Sigmoid colon (tissue), 7 donors: ENCODE measurements around the gene MIB2. TPM values are rescaled to one million over a fixed set of nuclear protein-coding genes. Genes with fewer than 3 reads are reported as not detected.
"Not testable (repeated sequence)": the region's sequence is repeated elsewhere in the genome, so short reads cannot be mapped to it uniquely, and the experiment has no call there.

Experiments
- DNase-seq: peaks from one replicate; pipeline ENCODE4 v3.0.0-alpha.2; 2019
- H3K27ac ChIP-seq, 4 donors: fragments of 200-600 bp; sonication (generic); one replicate each; pipeline ENCODE4 v1.5.1; 2016 to 2019; ENCODE audit warnings: mild to moderate bottlenecking in 1 of 4
- H3K27me3 ChIP-seq, 3 donors: fragments of 200-600 bp; sonication (generic); one replicate each; pipeline ENCODE4 v1.5.1; 2019; ENCODE audit warnings: mild to moderate bottlenecking in 1 of 3
- H3K36me3 ChIP-seq, 4 donors: fragments of 200-600 bp; sonication (generic); one replicate each; pipeline ENCODE4 v1.5.1; 2016 to 2019
- H3K4me1 ChIP-seq, 4 donors: fragments of 200-600 bp; sonication (generic); one replicate each; pipeline ENCODE4 v1.5.1; 2017 to 2019
- H3K4me3 ChIP-seq, 4 donors: fragments of 200-600 bp; sonication (generic); one replicate each; pipeline ENCODE4 v1.5.1; 2017 to 2019; ENCODE audit warnings: mild to moderate bottlenecking in 2 of 4, moderate library complexity in 1 of 4
- H3K9me3 ChIP-seq, 4 donors: fragments of 200-600 bp in 3 of 4; sonication (generic) in 3 of 4; one replicate each; pipeline versions ENCODE4 v1.5.1 to v1.6.1; 2013 to 2019
- EP300 ChIP-seq, 4 donors: sonication (generic); formaldehyde crosslinking; IDR thresholded peaks; one replicate each; pipeline ENCODE4 v1.6.1; 2017; ENCODE audit warnings: antibody characterized with exemption in 4 of 4
- POLR2A ChIP-seq, 2 donors: fragments of 450-650 bp; IDR thresholded peaks; one replicate each; pipeline ENCODE4 v1.6.1; 2016; ENCODE audit warnings: antibody characterized with exemption in 2 of 2, mild to moderate bottlenecking in 2 of 2, moderate library complexity in 2 of 2
- POLR2AphosphoS5 ChIP-seq, 4 donors: sonication (generic); formaldehyde crosslinking; IDR thresholded peaks; one replicate each; pipeline ENCODE4 v1.6.1; 2017; ENCODE audit warnings: antibody characterized with exemption in 4 of 4
- WGBS, 2 donors: extraction: QIAGEN DNeasy Blood & Tissue Kit; methylation state at CpG; one replicate each; pipeline ENCODE4 v1.1.7; 2013; 5-methylcytosine and 5-hydroxymethylcytosine counted together
- intact Hi-C: fragments of 100-400 bp; cut with DNase I; formaldehyde crosslinking; loops from one replicate; pipeline ENCODE4 v1.15.1; 2023
- polyA plus RNA-seq, 3 donors: library from polyadenylated mRNA; stranded (reverse); fragments of 200-250 nt; gene quantifications; one replicate each; pipeline ENCODE4 v1.2.3, GENCODE V29; 2013
- total RNA-seq, 4 donors: library from RNA; depleted of rRNA; stranded (reverse); fragments of >200 nt; gene quantifications; one replicate each; pipeline ENCODE4 v1.1.0, GENCODE V29; 2016
- TF ChIP-seq, protein P1 (sequence below), 4 experiments: fragments of 450-650 bp in 3 of 4; fragments of 200-600 bp in 1 of 4; IDR thresholded peaks; one replicate each; pipeline ENCODE4 v1.5.1; 2016 to 2019; ENCODE audit warnings: antibody characterized with exemption in 4 of 4, mild to moderate bottlenecking in 3 of 4, moderate library complexity in 2 of 4
- donor health status: healthy with polysubstance abuse.
- donor health status: Bipolar disorder and iron deficiency.
- donor health status: healthy.

Gene MIB2
- total and polyA plus RNA-seq, 7 donors = 24.6 to 95.3 (median 37.1) TPM

DNA sequence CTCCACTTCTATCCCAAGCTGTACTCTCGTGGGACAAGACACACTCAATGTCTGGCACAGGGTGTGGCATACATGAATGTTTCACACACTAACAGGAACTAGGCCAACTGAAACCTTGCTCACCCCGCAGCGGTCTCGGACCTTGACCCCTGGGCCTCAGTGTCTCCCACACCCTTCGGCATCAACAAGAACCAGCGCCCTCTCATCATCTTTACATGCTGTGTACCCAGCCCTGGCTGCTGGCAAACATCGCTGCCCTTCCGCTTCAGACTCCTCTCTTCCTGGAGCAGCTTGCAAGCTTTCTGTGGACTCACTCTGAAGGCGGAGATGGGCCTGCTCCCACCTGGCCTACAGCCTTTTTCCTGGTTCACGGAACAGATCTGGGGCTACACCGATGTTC, 33.0 kb downstream of the MIB2 start:
- H3K4me1 ChIP-seq, H3K4me3 ChIP-seq, H3K27ac ChIP-seq, intact Hi-C loops, H3K27me3 ChIP-seq, H3K9me3 ChIP-seq: not testable (repeated sequence)
- H3K36me3 ChIP-seq = peaks cover 26 to 74% (median 52%) of the 10 kb centered on the region in 4 donors
- WGBS, 2 donors = 15 to 67% methylated on average over 11 of the region's 11 CpGs
- peak; percentile 34 for DNase-seq
- TF ChIP-seq POLR2A (IDR thresholded peaks at IDR 0.05) = peak in 1 of 2 donors; percentile 20

DNA sequence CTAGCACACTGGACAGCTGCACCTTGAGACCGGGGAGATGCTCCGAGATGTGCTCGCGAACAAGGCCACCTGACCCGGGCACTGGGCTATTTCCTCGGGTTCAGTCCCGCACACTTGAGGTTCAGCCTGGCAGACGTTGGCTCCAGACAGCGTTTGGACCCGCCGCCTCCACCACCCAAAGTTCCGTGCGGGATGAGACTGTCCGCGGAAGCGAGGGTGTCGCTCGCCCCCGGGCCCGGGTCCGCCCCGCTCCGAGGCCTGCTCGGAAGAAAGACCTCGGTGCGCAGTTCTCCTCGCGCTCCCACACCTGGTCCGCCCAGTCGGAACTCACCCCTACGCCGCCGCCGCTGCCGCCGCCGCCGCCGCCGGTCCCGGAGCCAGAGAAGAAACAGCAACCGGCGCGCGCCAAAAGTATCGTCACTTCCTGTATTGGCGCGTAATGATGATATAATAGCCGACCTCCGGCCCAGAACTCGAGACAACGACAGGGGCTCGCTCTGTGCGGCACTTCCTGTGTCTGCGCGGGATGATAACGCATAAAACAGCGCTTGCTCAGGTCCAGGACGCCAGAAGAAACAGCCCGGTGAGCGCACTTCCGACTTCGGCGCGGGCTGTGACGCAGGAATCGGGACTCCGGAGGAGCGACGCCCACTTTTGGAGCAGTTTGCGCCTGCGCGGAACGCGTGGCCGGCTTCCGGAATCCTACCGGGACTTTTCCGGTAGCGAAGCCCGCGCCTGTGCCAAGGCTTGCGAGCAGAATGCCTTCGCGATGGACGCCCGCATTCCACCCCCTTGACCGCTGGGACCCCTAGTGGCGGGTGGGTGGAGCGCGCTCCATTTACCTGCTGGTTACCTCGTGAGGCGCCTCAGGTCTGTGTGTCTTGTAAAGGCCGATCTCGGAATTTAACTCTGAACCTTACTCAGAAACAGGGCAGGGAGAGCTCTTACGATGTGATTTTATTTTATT, 43.6 kb downstream of the MIB2 start, which contains the start of gene CDK11B:
TSS of gene CDK11B (minus strand) at position 422 of the 967 bp plus-strand sequence. CDS start 1,519 bp downstream, outside the sequence.
- DNase-seq = peak; percentile 95
- H3K27me3 ChIP-seq, intact Hi-C loops, H3K9me3 ChIP-seq: not testable (repeated sequence)
- Histone ChIP-seq H3K36me3 (peaks cover 15 to 39% (median 25%) of the 10 kb centered on the region in 4 donors), H3K27ac (peak within 1 kb of the TSS; percentile 87 to 97 (median 94)), H3K4me3 (peak within 1 kb of the TSS; percentile 56 to 80 (median 61)), H3K4me1 (peaks cover 0 to 12% (median 4%) of the 10 kb centered on the region in 4 donors)
- WGBS, 2 donors = 0% methylated on average over 72 to 74 of the region's 96 CpGs
- TF ChIP-seq EP300 (IDR thresholded peaks at IDR 0.05) (peak in 2 of 4 donors; percentile 40 to 69), POLR2AphosphoS5 (IDR thresholded peaks at IDR 0.05) (peak; percentile 53 to 86 (median 82)), POLR2A (IDR thresholded peaks at IDR 0.05) (peak; percentile 36 to 37)
- TF ChIP-seq, protein P1, sequence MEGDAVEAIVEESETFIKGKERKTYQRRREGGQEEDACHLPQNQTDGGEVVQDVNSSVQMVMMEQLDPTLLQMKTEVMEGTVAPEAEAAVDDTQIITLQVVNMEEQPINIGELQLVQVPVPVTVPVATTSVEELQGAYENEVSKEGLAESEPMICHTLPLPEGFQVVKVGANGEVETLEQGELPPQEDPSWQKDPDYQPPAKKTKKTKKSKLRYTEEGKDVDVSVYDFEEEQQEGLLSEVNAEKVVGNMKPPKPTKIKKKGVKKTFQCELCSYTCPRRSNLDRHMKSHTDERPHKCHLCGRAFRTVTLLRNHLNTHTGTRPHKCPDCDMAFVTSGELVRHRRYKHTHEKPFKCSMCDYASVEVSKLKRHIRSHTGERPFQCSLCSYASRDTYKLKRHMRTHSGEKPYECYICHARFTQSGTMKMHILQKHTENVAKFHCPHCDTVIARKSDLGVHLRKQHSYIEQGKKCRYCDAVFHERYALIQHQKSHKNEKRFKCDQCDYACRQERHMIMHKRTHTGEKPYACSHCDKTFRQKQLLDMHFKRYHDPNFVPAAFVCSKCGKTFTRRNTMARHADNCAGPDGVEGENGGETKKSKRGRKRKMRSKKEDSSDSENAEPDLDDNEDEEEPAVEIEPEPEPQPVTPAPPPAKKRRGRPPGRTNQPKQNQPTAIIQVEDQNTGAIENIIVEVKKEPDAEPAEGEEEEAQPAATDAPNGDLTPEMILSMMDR (IDR thresholded peaks at IDR 0.05) = peak in 1 of 4 experiments; percentile 15

DNA sequence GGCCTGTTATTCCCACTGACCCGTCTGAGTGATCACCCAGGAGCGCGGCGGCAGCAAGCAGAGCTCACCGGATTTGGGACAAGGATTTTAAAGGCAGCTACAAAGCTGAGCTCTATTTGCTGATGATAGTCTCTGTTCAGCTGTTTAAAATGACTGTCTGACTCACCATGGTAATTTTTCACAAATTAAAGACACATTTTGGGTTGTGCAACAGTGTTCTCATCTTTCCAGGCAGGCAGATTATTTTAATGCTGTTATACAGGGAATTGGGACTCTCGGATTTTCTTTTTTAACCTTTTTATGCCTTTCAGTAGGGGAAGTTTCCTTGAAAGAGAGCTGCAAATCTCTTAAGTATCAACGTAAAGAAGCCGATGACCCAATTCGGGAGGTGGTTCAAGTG, 47.1 kb downstream of the MIB2 start:
- 55 to 75% methylated on average over 9 of the region's 9 CpGs for WGBS, 2 donors
- not testable (repeated sequence) for DNase-seq

DNA sequence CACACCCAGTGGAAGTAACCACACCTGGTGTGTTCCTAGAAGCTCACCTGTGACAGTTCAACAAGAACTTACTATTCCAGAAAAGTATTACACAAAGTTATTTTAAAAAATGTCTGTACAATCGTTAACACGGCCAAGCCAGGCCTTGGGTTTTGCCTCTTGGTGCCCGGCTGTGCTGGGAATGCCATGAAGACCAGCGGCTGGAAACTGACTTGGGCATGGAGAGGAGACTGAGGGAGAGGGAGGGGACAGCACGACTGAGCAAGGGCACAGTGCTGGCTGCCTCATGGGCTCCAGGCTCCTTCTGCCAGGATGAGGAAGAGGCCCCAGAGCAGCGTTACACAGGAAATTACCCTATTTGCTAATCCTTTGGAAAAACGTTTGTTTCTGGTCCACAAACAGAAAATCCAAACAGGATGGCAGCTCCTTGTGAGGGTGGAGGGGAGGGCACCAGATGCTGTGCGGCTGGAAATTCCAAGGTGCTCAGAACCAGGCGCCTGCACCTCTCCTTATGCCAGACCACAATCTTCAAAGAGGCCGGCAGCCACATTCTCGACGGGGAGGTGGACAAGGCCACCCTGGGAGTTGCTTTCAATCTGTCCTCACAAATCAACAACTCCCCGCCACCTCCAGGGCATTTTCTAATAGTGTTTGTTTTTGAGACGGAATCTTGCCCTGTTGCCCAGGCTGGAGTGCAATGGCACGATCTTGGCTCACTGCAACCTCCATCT, 47.7 kb downstream of the MIB2 start:
- WGBS, 2 donors = 56 to 71% methylated on average over 15 of the region's 15 CpGs
- intact Hi-C loops, H3K27me3 ChIP-seq, H3K4me1 ChIP-seq, H3K4me3 ChIP-seq, H3K9me3 ChIP-seq: not testable (repeated sequence)
- Histone ChIP-seq H3K27ac (peak overlapping the region in 1 of 4 donors; percentile 38), H3K36me3 (peaks cover 13 to 34% (median 24%) of the 10 kb centered on the region in 4 donors)
- peak; percentile 56 for DNase-seq

More for the DNA sequence above, 47.1 kb downstream of the MIB2 start:
- H3K27me3 ChIP-seq, H3K4me1 ChIP-seq, H3K9me3 ChIP-seq, H3K4me3 ChIP-seq, intact Hi-C loops: not testable (repeated sequence)
- peaks cover 13 to 28% (median 20%) of the 10 kb centered on the region in 4 donors for H3K36me3 ChIP-seq
- H3K27ac ChIP-seq = peak overlapping the region in 1 of 4 donors; percentile 38

DNA sequence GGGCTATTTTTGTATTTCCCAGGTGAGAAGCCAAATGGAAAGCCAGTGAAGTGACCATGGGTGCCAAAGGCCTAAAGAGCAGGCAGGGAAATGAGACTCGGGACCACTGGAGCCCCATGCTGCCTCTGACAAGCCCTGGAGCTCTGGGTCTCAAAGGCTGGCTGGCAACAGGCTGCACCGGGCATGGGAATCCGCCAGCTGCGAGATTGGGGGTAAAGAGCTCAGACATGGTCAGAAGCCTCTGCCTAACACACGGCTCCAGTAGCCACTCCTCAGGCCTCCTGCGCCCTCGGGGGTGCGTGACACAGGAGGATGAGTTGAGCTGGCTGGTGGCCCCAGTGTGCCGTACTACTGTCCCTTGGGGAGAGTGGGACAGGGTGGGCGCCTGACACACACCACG, 49.0 kb downstream of the MIB2 start:
- H3K27ac ChIP-seq, H3K27me3 ChIP-seq, intact Hi-C loops, H3K4me1 ChIP-seq, H3K9me3 ChIP-seq, H3K4me3 ChIP-seq: not testable (repeated sequence)
- peak; percentile 28 for DNase-seq
- H3K36me3 ChIP-seq = peaks cover 13 to 47% (median 27%) of the 10 kb centered on the region in 4 donors
- 87 to 89% methylated on average over 7 of the region's 11 CpGs for WGBS, 2 donors

DNA sequence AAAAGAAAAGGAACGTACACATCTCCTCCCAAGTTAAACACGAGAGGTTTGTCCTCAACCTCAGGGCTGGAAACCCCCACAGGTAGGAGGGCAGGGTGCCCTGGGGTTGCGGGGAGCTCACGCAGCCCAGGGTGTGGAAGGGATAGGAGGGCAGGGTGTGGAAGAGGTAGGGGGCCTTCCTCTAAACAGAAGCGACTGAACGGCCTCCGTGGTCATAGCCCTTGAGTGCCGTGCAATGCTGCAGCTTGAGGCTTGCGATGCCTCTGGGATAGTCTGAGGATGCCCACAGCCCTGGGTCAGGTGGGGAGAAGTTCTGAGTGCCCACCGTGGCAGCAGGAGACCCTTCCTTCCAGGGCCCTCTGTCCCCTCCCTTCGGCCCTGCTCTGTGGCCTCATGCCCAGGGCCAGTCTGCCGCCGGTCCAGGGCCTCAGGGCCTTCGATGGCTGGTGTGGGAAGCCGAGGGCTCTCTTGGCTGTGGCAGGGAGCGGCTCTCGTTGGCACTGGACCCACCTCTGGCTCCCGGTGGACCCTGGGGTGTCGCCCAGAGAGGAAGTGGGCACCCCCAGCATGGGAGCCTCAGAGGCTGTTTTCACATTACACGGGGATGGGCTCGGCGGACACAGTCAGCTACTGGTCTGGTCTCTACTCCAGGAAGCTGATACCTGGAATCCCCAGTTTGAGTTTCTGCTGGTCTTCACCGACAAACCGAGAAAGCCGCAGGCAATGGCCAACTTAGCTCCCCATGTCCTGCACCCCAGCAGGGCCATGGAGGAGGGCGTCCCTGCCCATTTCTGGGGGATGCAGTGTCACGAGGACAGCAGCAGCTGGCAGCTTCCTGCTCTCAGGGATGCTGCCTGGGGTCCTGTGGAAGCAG, 49.9 kb downstream of the MIB2 start:
- WGBS, 2 donors = 91 to 95% methylated on average over 27 of the region's 27 CpGs
- H3K27ac ChIP-seq = no peak overlapping the region
- no peaks in the 10 kb centered on the region for H3K4me1 ChIP-seq
- H3K4me3 ChIP-seq = no peak overlapping the region
- intact Hi-C loops = no loop called here
- TF ChIP-seq POLR2AphosphoS5 (IDR thresholded peaks at IDR 0.05) = peak in 1 of 4 donors; percentile 3
- no peak for TF ChIP-seq EP300 (IDR thresholded peaks at IDR 0.05)
- DNase-seq = peak; percentile 60
- H3K27me3 ChIP-seq = no peaks in the 10 kb centered on the region
- peaks cover 13 to 55% (median 34%) of the 10 kb centered on the region in 4 donors for H3K36me3 ChIP-seq
- H3K9me3 ChIP-seq = no peaks in the 10 kb centered on the region
